Upper lobe of left lung (tissue), 6 donors: ENCODE results near the gene GLRX3. TPM values are rescaled to one million over a fixed set of nuclear protein-coding genes. Genes with fewer than 3 reads are reported as not detected.

Experiments
- ATAC-seq, 2 donors: fragments of 200-7000 bp; cut with Tn5 transposase; one replicate each; pipeline ENCODE4 v1.9.1; 2022; ENCODE audit warnings: mild to moderate bottlenecking in 2 of 2, moderate library complexity in 2 of 2; ENCODE audit not compliant: low FRiP score in 2 of 2
- DNase-seq, 2 donors: peaks; one replicate each; pipeline ENCODE4 v3.0.0-alpha.2; 2019 to 2020
- H3K27ac ChIP-seq, 4 donors: fragments of 200-600 bp; sonication (generic); one replicate each; pipeline ENCODE4 v1.5.1; 2016 to 2019
- H3K27me3 ChIP-seq, 4 donors: fragments of 200-600 bp; sonication (generic); one replicate each; pipeline ENCODE4 v1.5.1; 2017 to 2019
- H3K36me3 ChIP-seq, 4 donors: fragments of 200-600 bp; sonication (generic); one replicate each; pipeline ENCODE4 v1.5.1; 2016 to 2019
- H3K4me1 ChIP-seq, 4 donors: fragments of 200-600 bp; sonication (generic); one replicate each; pipeline ENCODE4 v1.5.1; 2018 to 2019
- H3K4me3 ChIP-seq, 4 donors: fragments of 200-600 bp; sonication (generic); one replicate each; pipeline ENCODE4 v1.5.1; 2017 to 2019; ENCODE audit warnings: mild to moderate bottlenecking in 2 of 4, moderate library complexity in 1 of 4
- H3K9me3 ChIP-seq, 4 donors: fragments of 200-600 bp; sonication (generic); one replicate each; pipeline ENCODE4 v1.5.1; 2018 to 2019
- CTCF ChIP-seq, 6 experiments: fragments of 450-650 bp in 4 of 6; fragments of 200-600 bp in 2 of 6; sonication (generic) in 2 of 6; IDR thresholded peaks; one replicate each; pipeline ENCODE4 v1.5.1; 2016 to 2019; ENCODE audit warnings: antibody characterized with exemption in 6 of 6
- EP300 ChIP-seq, 4 donors: sonication (generic); formaldehyde crosslinking; IDR thresholded peaks; one replicate each; pipeline ENCODE4 v1.5.1; 2017; ENCODE audit warnings: antibody characterized with exemption in 4 of 4, control low read depth in 2 of 4
- POLR2A ChIP-seq, 4 donors: fragments of 450-650 bp; IDR thresholded peaks; one replicate each; pipeline ENCODE4 v1.5.1; 2016 to 2017; ENCODE audit warnings: antibody characterized with exemption in 4 of 4, mild to moderate bottlenecking in 2 of 4
- POLR2AphosphoS5 ChIP-seq, 2 donors: sonication (generic); formaldehyde crosslinking; IDR thresholded peaks; one replicate each; pipeline ENCODE4 v1.5.1; 2017; ENCODE audit warnings: antibody characterized with exemption in 2 of 2
- WGBS, 2 donors: methylation state at CpG; one replicate each; pipeline ENCODE4 v1.1.5; 2017 to 2018; 5-methylcytosine and 5-hydroxymethylcytosine counted together
- total RNA-seq, 6 donors: library from RNA; depleted of rRNA in 4 of 6; stranded (reverse); fragments of >200 nt in 4 of 6; gene quantifications; one replicate each; pipeline versions ENCODE4 v1.1.0 to v1.2.1, GENCODE V29; 2016 to 2021
- donor health status: DM: no; HTN: no; CAD: no; lungs with moderate emphysema.
- donor health status: DM: no; HTN: yes; CAD: no; lungs with severe emphysema.

Gene GLRX3
- total RNA-seq, 6 donors from 2014 or later: 21.8 to 64.2 (median 45.7) TPM

- no peak for ATAC-seq
- Histone ChIP-seq H3K9me3 (no peaks in the 10 kb centered on the region), H3K36me3 (peaks cover 0 to 66% (median 19%) of the 10 kb centered on the region in 4 donors), H3K4me3 (no peak overlapping the region), H3K4me1 (no peaks in the 10 kb centered on the region), H3K27ac (no peak overlapping the region), H3K27me3 (no peaks in the 10 kb centered on the region)
- 66 to 68% methylated on average over 2 of the region's 2 CpGs for WGBS, 2 donors
- TF ChIP-seq EP300 (IDR thresholded peaks at IDR 0.05) (no peak), POLR2A (IDR thresholded peaks at IDR 0.05) (no peak), POLR2AphosphoS5 (IDR thresholded peaks at IDR 0.05) (no peak), CTCF (IDR thresholded peaks at IDR 0.05) (no peak)
- DNase-seq: no peak
These were observed 38.1 kb downstream of the GLRX3 start for GRCh38 chr10:130174328-130174727.

- Histone ChIP-seq H3K9me3 (no peaks in the 10 kb centered on the region), H3K27ac (no peak overlapping the region), H3K27me3 (no peaks in the 10 kb centered on the region), H3K4me3 (no peak overlapping the region), H3K36me3 (peaks cover 0 to 62% (median 17%) of the 10 kb centered on the region in 4 donors), H3K4me1 (peaks cover 0 to 5% (median under 1%) of the 10 kb centered on the region in 4 donors)
- DNase-seq: no peak
- 91 to 93% methylated on average over 4 of the region's 4 CpGs for WGBS, 2 donors
- no peak for ATAC-seq
- no peak for TF ChIP-seq POLR2AphosphoS5 (IDR thresholded peaks at IDR 0.05)
- no peak for TF ChIP-seq EP300 (IDR thresholded peaks at IDR 0.05)
- no peak for TF ChIP-seq CTCF (IDR thresholded peaks at IDR 0.05)
- TF ChIP-seq POLR2A (IDR thresholded peaks at IDR 0.05): no peak
These were observed 38.9 kb downstream of the GLRX3 start for GRCh38 chr10:130175074-130175473.

GRCh38 chr10:130177250-130177649 is 41.1 kb downstream of the GLRX3 start:
- WGBS, 2 donors: 88 to 89% methylated on average over 7 of the region's 7 CpGs
- no peaks in the 10 kb centered on the region for H3K9me3 ChIP-seq
- no peaks in the 10 kb centered on the region for H3K27me3 ChIP-seq
- ATAC-seq (no peak), DNase-seq (no peak)
- H3K4me3 ChIP-seq: no peak overlapping the region
- TF ChIP-seq POLR2AphosphoS5 (IDR thresholded peaks at IDR 0.05): no peak
- TF ChIP-seq CTCF (IDR thresholded peaks at IDR 0.05): no peak
- TF ChIP-seq POLR2A (IDR thresholded peaks at IDR 0.05): no peak
- TF ChIP-seq EP300 (IDR thresholded peaks at IDR 0.05): no peak
- peaks cover 5 to 72% (median 26%) of the 10 kb centered on the region in 4 donors for H3K36me3 ChIP-seq
- peaks cover 0 to 8% (median 4%) of the 10 kb centered on the region in 4 donors for H3K4me1 ChIP-seq
- H3K27ac ChIP-seq: no peak overlapping the region

- Histone ChIP-seq H3K9me3 (no peaks in the 10 kb centered on the region), H3K27ac (no peak overlapping the region), H3K27me3 (no peaks in the 10 kb centered on the region), H3K36me3 (peaks cover 15 to 72% (median 43%) of the 10 kb centered on the region in 4 donors), H3K4me3 (no peak overlapping the region), H3K4me1 (peaks cover 0 to 8% (median 4%) of the 10 kb centered on the region in 4 donors)
- 43 to 49% methylated on average over 4 of the region's 4 CpGs for WGBS, 2 donors
- DNase-seq (no peak), ATAC-seq (no peak)
- TF ChIP-seq POLR2AphosphoS5 (IDR thresholded peaks at IDR 0.05) (no peak), EP300 (IDR thresholded peaks at IDR 0.05) (no peak), CTCF (IDR thresholded peaks at IDR 0.05) (peak in 4 of 6 experiments; percentile 24 to 43 (median 34))
These were observed 43.4 kb downstream of the GLRX3 start for GRCh38 chr10:130179640-130180039.

GRCh38 chr10:130180416-130180815 is 44.2 kb downstream of the GLRX3 start:
- H3K4me1 ChIP-seq: peaks cover 0 to 8% (median 4%) of the 10 kb centered on the region in 4 donors
- H3K27ac ChIP-seq: no peak overlapping the region
- no peak for ATAC-seq
- H3K27me3 ChIP-seq: no peaks in the 10 kb centered on the region
- no peak for TF ChIP-seq POLR2A (IDR thresholded peaks at IDR 0.05)
- no peak for TF ChIP-seq EP300 (IDR thresholded peaks at IDR 0.05)
- no peak for TF ChIP-seq POLR2AphosphoS5 (IDR thresholded peaks at IDR 0.05)
- TF ChIP-seq CTCF (IDR thresholded peaks at IDR 0.05): no peak
- H3K9me3 ChIP-seq: no peaks in the 10 kb centered on the region
- no peak for DNase-seq
- WGBS, 2 donors: 74 to 87% methylated on average over 1 of the region's 1 CpG
- H3K4me3 ChIP-seq: no peak overlapping the region
- peaks cover 15 to 72% (median 40%) of the 10 kb centered on the region in 4 donors for H3K36me3 ChIP-seq
